GM19239 (cell line): ENCODE data around the gene C6orf15.
"Not testable (repeated sequence)": the region's sequence is repeated elsewhere in the genome, so short reads cannot be mapped to it uniquely, and the experiment has no call there.

Source experiments
- DNase-seq: peaks from one replicate; pipeline ENCODE4 v3.0.0; 2011; ENCODE audit warnings: low spot score; ENCODE audit not compliant: insufficient read length
- FAIRE-seq: peaks from 2 replicates; lab custom pipeline; 2011; peaks lifted over from hg19 to GRCh38; lab: Jason Lieb, UNC

Gene C6orf15

GRCh38 chr6:31079656-31080261 lies 32.6 kb downstream of the C6orf15 start:
- peak; percentile 32 for DNase-seq
- peak; percentile 45 for FAIRE-seq

GRCh38 chr6:31076611-31077010 lies 35.8 kb downstream of the C6orf15 start:
- DNase-seq: no peak
- FAIRE-seq: no peak

DNA sequence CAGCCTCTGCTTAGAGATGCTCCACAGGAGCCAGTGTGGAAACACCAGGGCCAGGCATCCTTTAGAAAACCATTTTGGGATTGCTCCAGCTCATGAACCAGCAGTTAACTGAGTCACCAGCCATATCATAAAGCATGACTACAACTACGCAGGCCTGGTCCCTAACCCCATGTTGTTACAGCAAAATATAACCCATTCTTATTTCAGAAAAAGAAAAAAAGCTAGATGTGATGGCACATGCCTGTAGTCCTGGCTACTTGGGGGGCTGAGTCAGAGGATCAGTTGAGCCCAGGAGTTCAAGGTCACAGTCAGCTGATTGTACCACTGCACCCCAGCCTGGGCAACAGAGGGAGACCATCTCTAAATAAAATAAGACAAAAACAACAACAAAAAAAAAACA lies 36.8 kb downstream of the C6orf15 start:
- FAIRE-seq (no peak), DNase-seq (no peak)

DNA sequence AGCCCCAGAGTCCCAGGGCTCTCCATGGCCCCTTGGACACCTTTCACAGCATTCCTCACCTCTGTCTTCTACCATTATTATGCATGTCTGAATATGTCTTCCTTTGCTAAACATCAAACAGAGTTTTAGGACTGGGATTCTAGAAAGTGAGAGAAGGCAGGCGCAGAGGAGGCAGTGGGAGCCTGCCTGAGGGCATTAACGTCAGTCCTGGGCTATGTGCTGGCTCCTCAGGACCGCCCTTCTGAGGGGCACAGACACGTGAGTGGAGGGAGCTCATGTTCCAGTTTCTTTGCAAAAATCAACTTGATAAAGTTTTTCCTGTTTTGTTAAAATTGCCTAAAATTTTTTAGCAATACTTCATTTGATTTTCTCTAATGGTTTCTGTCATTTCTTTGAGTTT lies 38.0 kb downstream of the C6orf15 start:
- no peak for FAIRE-seq
- DNase-seq: no peak

GRCh38 chr6:31070711-31071197 lies 41.6 kb downstream of the C6orf15 start:
- DNase-seq (no peak), FAIRE-seq (no peak)

- FAIRE-seq: peak; percentile 63
- DNase-seq: peak; percentile 83
These were observed 43.6 kb downstream of the C6orf15 start for GRCh38 chr6:31068669-31069340.

GRCh38 chr6:31067891-31068668 lies 44.3 kb downstream of the C6orf15 start:
- not testable (repeated sequence) for DNase-seq, FAIRE-seq

DNA sequence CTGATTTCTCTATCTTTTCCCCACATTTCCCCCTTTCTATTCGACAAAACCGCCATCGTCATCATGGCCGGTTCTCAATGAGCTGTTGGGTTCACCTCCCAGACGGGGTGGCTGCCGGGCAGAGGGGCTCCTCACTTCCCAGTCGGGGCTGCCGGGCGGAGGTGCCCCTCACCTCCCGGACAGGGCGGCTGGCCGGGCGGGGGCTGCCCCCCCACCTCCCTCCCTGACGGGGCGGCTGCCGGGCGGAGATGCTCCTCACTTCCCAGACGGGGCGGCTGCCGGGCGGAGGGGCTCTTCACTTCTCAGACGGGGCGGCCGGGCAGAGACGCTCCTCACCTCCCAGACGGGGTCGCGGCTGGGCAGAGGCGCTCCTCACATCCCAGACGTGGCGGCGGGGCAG lies 45.3 kb downstream of the C6orf15 start:
- not testable (repeated sequence) for FAIRE-seq, DNase-seq

- DNase-seq: no peak
- no peak for FAIRE-seq
These were observed 46.8 kb downstream of the C6orf15 start for GRCh38 chr6:31065556-31065955.

GRCh38 chr6:31063906-31064435 lies 48.4 kb downstream of the C6orf15 start:
- DNase-seq: no peak
- no peak for FAIRE-seq
